Smooth muscle cell of trachea (primary cell): Measurements from ENCODE around the gene UROD. TPM values are rescaled to one million over a fixed set of nuclear protein-coding genes. Genes with fewer than 3 reads are reported as not detected.

Experiments used
- total RNA-seq: library from RNA; depleted of rRNA; stranded (reverse); fragments of >200 nt; gene quantifications from 2 replicates; pipeline ENCODE4 v1.2.1, GENCODE V29; 2014

UROD gene
- total RNA-seq, result 193 and 219 TPM in 2 replicates

GRCh38 chr1:45011837-45012638 lies at the start of gene UROD:
Gene UROD (plus strand): TSS chr1:45012254. CDS start chr1:45012266, 12 bp downstream.

GRCh38 chr1:45010855-45011811 lies 921 bp upstream of the UROD start, which contains the start of gene HECTD3:
Gene HECTD3 (minus strand): TSS chr1:45011324. CDS start chr1:45011257, 67 bp downstream.

Other genes with a start within 250 kb of the UROD start
- gene RPS8, start 236.7 kb upstream of the UROD start, total RNA-seq, result 1,101 and 2,066 TPM in 2 replicates
- 0.33 TPM in 1 of 2 replicates, not detected in the other for gene BEST4, start 224.1 kb upstream of the UROD start, total RNA-seq
- 14.4 and 32.7 TPM in 2 replicates for gene PLK3, start 211.9 kb upstream of the UROD start, total RNA-seq
- gene DYNLT4, start 204.9 kb upstream of the UROD start, total RNA-seq, result not detected in 2 replicates
- gene BTBD19, start 203.7 kb upstream of the UROD start, total RNA-seq, result 3.9 and 10.1 TPM in 2 replicates
- 0.33 and 0.73 TPM in 2 replicates for gene PTCH2, start 169.0 kb upstream of the UROD start, total RNA-seq
- 32.6 and 62.1 TPM in 2 replicates for gene EIF2B3, start 25.7 kb upstream of the UROD start, total RNA-seq
- gene HECTD3, start 930 bp upstream of the UROD start, total RNA-seq, result 36.6 and 48.6 TPM in 2 replicates
- 1.3 and 2.8 TPM in 2 replicates for gene ZSWIM5, start 194.4 kb downstream of the UROD start, total RNA-seq